ENCODE measurements around the gene RNLS.

- no peak for TF ChIP-seq EZH2phosphoT487 (IDR thresholded peaks at IDR 0.05; ENCODE audit: low read depth)
- no peak for TF ChIP-seq CTCF (IDR thresholded peaks at IDR 0.05; ENCODE audit: low read depth, low read length)
Measured at GRCh38 chr10:88551246-88551645, 31.9 kb downstream of the RNLS start.
